Peyer's patch (tissue), 4 donors: ENCODE results near the gene NOS1AP. TPM values are rescaled to one million over a fixed set of nuclear protein-coding genes. Genes with fewer than 3 reads are reported as not detected.

Experiments used
- DNase-seq, 3 donors: peaks; one replicate each; pipeline ENCODE4 v3.0.0-alpha.2; 2017 to 2019
- H3K27ac ChIP-seq, 4 donors: fragments of 200-600 bp; sonication (generic); one replicate each; pipeline ENCODE4 v1.5.1; 2016 to 2019
- H3K27me3 ChIP-seq, 2 donors: fragments of 200-600 bp; sonication (generic); one replicate each; pipeline ENCODE4 v1.5.1; 2019
- H3K36me3 ChIP-seq, 3 donors: fragments of 200-600 bp; sonication (generic); one replicate each; pipeline ENCODE4 v1.5.1; 2016 to 2019
- H3K4me1 ChIP-seq, 4 donors: fragments of 200-600 bp; sonication (generic); one replicate each; pipeline ENCODE4 v1.5.1; 2016 to 2019
- H3K4me3 ChIP-seq, 4 donors: fragments of 200-600 bp; sonication (generic); 1 replicate in 3 of 4; 2 replicates in 1 of 4; pipeline ENCODE4 v1.5.1; 2016 to 2019; ENCODE audit warnings: mild to moderate bottlenecking in 1 of 4
- H3K9me3 ChIP-seq, 4 donors: fragments of 200-600 bp; sonication (generic); one replicate each; pipeline ENCODE4 v1.5.1; 2016 to 2019; ENCODE audit warnings: mild to moderate bottlenecking in 1 of 4
- POLR2A ChIP-seq, 2 donors: fragments of 450-650 bp; IDR thresholded peaks; one replicate each; pipeline ENCODE4 v1.5.1; 2017; ENCODE audit warnings: antibody characterized with exemption in 2 of 2, mild to moderate bottlenecking in 2 of 2, moderate library complexity in 2 of 2
- total RNA-seq, 4 donors: library from RNA; depleted of rRNA; stranded (reverse); fragments of >200 nt; gene quantifications; one replicate each; pipeline ENCODE4 v1.1.0, GENCODE V29; 2016
- TF ChIP-seq, protein P1 (sequence below), 6 experiments: fragments of 450-650 bp in 4 of 6; fragments of 200-600 bp in 2 of 6; sonication (generic) in 1 of 6; IDR thresholded peaks; one replicate each; pipeline ENCODE4 v1.5.1; 2017 to 2019; ENCODE audit warnings: antibody characterized with exemption in 6 of 6, mild to moderate bottlenecking in 3 of 6, moderate library complexity in 1 of 6

The NOS1AP gene
- total RNA-seq, 4 donors from 2014 or later, result 6.3 to 18.5 (median 11.9) TPM

DNA sequence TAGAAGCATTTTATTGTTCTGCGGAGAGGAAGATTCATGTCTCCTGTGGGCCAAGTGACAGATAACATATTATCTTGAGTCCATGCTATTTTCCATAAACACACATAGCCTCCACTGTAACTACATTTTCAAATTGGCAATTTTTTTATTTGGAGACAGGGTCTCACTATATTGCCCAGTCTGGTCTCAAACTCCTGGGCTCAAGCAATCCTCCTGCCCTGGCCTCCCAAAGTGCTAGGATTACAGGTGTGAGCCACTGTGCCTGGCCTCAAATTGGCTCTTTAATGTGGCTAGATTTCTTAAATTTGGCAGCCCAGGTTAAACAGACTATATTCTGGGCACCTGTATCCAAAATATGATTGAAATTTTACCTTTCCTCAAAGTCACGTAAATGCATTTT, 13.8 kb downstream of the NOS1AP start:
- H3K9me3 ChIP-seq, result no peaks in the 10 kb centered on the region
- H3K4me3 ChIP-seq, result no peak overlapping the region
- H3K27me3 ChIP-seq, result no peaks in the 10 kb centered on the region
- peaks cover 0 to 7% (median 0%) of the 10 kb centered on the region in 4 donors for H3K4me1 ChIP-seq
- no peak for TF ChIP-seq POLR2A (IDR thresholded peaks at IDR 0.05)
- TF ChIP-seq, protein P1, sequence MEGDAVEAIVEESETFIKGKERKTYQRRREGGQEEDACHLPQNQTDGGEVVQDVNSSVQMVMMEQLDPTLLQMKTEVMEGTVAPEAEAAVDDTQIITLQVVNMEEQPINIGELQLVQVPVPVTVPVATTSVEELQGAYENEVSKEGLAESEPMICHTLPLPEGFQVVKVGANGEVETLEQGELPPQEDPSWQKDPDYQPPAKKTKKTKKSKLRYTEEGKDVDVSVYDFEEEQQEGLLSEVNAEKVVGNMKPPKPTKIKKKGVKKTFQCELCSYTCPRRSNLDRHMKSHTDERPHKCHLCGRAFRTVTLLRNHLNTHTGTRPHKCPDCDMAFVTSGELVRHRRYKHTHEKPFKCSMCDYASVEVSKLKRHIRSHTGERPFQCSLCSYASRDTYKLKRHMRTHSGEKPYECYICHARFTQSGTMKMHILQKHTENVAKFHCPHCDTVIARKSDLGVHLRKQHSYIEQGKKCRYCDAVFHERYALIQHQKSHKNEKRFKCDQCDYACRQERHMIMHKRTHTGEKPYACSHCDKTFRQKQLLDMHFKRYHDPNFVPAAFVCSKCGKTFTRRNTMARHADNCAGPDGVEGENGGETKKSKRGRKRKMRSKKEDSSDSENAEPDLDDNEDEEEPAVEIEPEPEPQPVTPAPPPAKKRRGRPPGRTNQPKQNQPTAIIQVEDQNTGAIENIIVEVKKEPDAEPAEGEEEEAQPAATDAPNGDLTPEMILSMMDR (IDR thresholded peaks at IDR 0.05), result no peak
- no peak for DNase-seq
- H3K36me3 ChIP-seq, result no peaks in the 10 kb centered on the region
- no peak overlapping the region for H3K27ac ChIP-seq

DNA sequence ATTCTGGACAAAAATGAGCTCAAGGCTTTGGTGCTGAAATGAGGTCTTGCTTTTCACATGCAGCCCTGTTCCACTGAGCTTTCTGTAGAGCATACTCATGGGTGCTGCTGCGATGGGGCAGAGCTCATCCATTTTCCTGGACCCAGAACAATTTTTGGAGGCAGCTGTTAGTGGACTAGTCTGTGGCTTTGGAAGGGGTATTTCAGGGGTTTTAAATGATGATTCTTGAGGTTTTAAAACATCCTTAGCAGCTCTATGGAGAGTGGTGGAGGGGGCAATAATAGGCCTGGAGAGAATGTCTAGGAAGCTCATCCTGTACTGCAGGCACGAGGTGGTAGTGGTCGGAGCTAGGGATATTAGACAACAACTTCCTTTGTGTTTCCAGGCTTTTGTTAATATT, 16.5 kb downstream of the NOS1AP start:
- Histone ChIP-seq H3K36me3 (no peaks in the 10 kb centered on the region), H3K4me1 (no peaks in the 10 kb centered on the region), H3K4me3 (no peak overlapping the region), H3K9me3 (no peaks in the 10 kb centered on the region), H3K27me3 (no peaks in the 10 kb centered on the region), H3K27ac (no peak overlapping the region)
- TF ChIP-seq, protein P1 (IDR thresholded peaks at IDR 0.05), result no peak
- TF ChIP-seq POLR2A (IDR thresholded peaks at IDR 0.05), result no peak
- DNase-seq, result no peak

DNA sequence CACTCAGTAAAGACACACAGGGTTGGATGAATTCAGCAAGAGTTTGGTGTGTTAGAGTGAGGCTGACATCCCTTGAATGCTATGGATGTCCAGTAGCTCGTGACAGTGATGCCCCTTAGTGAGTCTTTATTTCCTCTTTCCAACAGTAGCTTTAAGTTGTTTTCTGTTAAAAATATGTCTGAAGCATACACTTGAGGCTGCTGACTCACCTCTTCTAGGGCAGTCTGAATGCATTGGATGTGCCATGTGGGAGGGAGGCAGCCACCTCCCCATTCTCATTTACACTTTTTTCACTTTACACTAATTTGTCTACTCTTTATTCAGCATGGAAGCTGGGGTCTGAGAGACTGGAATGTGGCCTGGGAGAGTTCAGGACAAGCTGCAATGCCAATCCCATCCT, 17.6 kb downstream of the NOS1AP start:
- Histone ChIP-seq H3K27ac (no peak overlapping the region), H3K27me3 (no peaks in the 10 kb centered on the region), H3K36me3 (no peaks in the 10 kb centered on the region), H3K4me1 (no peaks in the 10 kb centered on the region), H3K4me3 (no peak overlapping the region), H3K9me3 (no peaks in the 10 kb centered on the region)
- DNase-seq, result no peak
- TF ChIP-seq POLR2A (IDR thresholded peaks at IDR 0.05), result no peak
- TF ChIP-seq, protein P1 (IDR thresholded peaks at IDR 0.05), result no peak

DNA sequence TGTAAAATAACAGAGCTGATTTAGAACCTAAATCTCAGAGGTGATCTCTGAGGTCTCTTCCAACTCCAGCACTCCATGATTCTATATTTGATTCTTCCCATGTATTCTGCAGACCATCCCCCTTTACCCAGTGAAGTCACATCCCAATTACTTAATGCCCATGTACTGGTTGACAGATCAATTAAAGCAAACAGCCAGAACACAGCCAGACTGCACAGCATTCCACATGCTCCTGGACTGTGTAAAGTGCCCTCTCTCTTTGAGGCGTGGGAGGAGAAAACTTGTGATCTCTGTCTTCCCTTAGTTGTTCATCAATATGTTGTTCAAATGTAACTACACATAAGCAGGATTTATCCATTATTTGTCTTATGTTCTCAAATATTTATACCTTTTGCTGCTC, 18.1 kb downstream of the NOS1AP start:
- DNase-seq, result no peak
- H3K4me3 ChIP-seq, result no peak overlapping the region
- no peaks in the 10 kb centered on the region for H3K27me3 ChIP-seq
- H3K9me3 ChIP-seq, result no peaks in the 10 kb centered on the region
- H3K4me1 ChIP-seq, result no peaks in the 10 kb centered on the region
- TF ChIP-seq, protein P1 (IDR thresholded peaks at IDR 0.05), result no peak
- TF ChIP-seq POLR2A (IDR thresholded peaks at IDR 0.05), result no peak
- H3K36me3 ChIP-seq, result no peaks in the 10 kb centered on the region
- H3K27ac ChIP-seq, result no peak overlapping the region

DNA sequence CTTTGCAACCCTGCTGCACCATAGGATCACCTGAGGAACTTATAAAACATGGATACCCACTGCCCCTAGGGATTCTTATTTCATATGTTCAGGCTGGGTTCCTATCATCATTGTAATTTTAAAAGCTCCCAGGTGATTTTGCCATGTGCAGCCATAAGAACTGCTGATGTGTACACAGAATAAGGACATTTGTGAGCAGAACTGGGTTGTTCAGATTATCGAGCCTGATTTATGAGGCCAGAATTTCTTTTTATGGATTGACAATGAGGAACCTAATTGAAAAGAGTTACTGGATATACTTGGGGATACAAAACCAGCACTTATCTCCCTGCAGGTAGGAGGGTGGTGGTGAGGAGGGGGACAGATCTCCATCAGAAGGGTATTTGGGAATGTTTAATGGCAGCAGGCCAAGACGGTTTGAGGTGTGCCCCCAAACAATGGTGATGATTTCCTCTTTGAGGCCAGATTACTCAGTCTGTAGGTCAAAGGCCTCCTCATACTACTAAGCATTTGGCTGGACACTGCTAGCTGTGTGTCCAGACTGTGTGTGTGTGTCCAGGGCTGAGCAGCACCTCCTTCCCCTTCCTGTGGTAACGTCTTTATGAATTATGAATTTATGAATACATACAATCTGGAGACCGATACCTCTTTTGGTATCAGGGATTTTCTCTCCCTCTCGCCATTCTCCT, 18.9 kb downstream of the NOS1AP start:
- Histone ChIP-seq H3K27me3 (no peaks in the 10 kb centered on the region), H3K4me3 (no peak overlapping the region), H3K27ac (no peak overlapping the region), H3K36me3 (no peaks in the 10 kb centered on the region), H3K9me3 (no peaks in the 10 kb centered on the region), H3K4me1 (no peaks in the 10 kb centered on the region)
- TF ChIP-seq POLR2A (IDR thresholded peaks at IDR 0.05), result no peak
- TF ChIP-seq, protein P1 (IDR thresholded peaks at IDR 0.05), result no peak
- no peak for DNase-seq
